NB4 (cell line): ENCODE results near the gene RMDN3.

Experiments
- DNase-seq: peaks from one replicate; pipeline ENCODE4 v3.0.0; 2010; ENCODE audit warnings: low read depth
- H3K4me3 ChIP-seq: one replicate; pipeline ENCODE4 v1.5.1; 2011; ENCODE audit warnings: mild to moderate bottlenecking, low read depth, low read length, moderate library complexity
- MAX ChIP-seq: IDR thresholded peaks from 2 replicates; pipeline ENCODE4 v1.6.1; 2011; ENCODE audit warnings: low read depth, low read length
- MYC ChIP-seq: IDR thresholded peaks from 2 replicates; pipeline ENCODE4 v1.6.1; 2011; ENCODE audit warnings: low read depth, low read length
- POLR2A ChIP-seq: IDR thresholded peaks from 2 replicates; pipeline ENCODE4 v1.6.1; 2011; ENCODE audit warnings: mild to moderate bottlenecking; ENCODE audit not compliant: insufficient read length; ENCODE audit errors: extremely low read depth
- TF ChIP-seq, protein P1 (sequence below): IDR thresholded peaks from one replicate; pipeline ENCODE4 v1.5.1; 2012; ENCODE audit warnings: low read depth, low read length

Gene RMDN3

GRCh38 chr15:40771242-40771641 is 16.2 kb upstream of the RMDN3 start:
- no peak overlapping the region for H3K4me3 ChIP-seq

GRCh38 chr15:40770147-40770721 is 15.2 kb upstream of the RMDN3 start:
- TF ChIP-seq MAX (peak; percentile 53), MYC (no peak)
- TF ChIP-seq, protein P1, sequence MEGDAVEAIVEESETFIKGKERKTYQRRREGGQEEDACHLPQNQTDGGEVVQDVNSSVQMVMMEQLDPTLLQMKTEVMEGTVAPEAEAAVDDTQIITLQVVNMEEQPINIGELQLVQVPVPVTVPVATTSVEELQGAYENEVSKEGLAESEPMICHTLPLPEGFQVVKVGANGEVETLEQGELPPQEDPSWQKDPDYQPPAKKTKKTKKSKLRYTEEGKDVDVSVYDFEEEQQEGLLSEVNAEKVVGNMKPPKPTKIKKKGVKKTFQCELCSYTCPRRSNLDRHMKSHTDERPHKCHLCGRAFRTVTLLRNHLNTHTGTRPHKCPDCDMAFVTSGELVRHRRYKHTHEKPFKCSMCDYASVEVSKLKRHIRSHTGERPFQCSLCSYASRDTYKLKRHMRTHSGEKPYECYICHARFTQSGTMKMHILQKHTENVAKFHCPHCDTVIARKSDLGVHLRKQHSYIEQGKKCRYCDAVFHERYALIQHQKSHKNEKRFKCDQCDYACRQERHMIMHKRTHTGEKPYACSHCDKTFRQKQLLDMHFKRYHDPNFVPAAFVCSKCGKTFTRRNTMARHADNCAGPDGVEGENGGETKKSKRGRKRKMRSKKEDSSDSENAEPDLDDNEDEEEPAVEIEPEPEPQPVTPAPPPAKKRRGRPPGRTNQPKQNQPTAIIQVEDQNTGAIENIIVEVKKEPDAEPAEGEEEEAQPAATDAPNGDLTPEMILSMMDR, result no peak
- H3K4me3 ChIP-seq, result no peak overlapping the region
- peak; percentile 38 for DNase-seq

More at GRCh38 chr15:40771242-40771641, 16.2 kb upstream of the RMDN3 start:
- TF ChIP-seq, protein P1, result no peak
- TF ChIP-seq POLR2A (no peak), MAX (no peak), MYC (no peak)
- no peak for DNase-seq

DNA sequence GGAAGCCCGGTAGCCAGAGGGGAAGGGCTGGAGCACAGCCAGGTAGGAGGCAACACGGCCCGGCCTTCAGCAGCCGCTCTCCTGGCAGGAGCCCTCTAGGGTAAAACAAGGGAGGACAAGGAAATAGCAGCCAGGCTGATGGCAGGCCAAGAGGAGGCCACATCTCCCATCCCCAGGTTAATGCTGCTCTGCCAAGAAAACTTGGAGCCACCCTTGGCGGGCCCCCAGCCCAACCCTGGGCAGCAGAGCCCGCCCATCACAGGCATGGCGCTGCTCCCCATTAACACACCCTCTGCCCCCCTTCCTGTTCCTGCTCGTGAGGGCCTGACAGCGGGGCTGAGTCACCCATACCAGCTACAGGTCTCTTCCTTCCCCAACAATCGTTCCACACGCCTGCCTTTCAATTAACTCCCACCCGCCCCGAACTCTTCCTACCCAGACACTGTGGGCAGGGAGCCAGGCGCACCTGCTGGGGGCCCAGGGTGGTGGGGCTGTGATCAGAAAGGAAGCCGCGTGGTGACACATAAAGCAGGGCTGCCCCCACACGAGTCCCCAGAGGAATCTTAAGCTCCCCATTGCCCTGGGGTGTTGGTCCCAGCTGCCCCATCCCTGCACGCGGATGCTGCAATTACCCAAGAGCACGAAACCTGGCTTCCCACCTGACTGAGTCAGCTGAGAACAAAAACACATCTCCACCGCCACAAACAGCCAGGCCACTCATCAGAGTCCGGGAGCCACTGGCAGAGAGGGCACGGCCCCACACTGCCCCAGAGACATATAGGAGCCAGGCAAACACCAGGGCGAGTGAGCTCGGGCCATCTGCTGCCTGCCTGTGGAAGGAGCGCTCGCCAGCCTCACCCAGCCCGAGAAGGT is 14.5 kb upstream of the RMDN3 start, which contains the start of gene C15orf62:
Gene C15orf62, plus strand, starts transcription at position 707 of the 873 bp plus-strand sequence. CDS start 516 bp downstream, outside the sequence.
- DNase-seq, result peak; percentile 95
- peak; percentile 54 for TF ChIP-seq MAX
- no peak for TF ChIP-seq POLR2A
- peak; percentile 48; the same call in 1 of the 2 replicates for TF ChIP-seq MYC
- no peak within 1 kb of the TSS for H3K4me3 ChIP-seq

- peak; percentile 64 for DNase-seq
- H3K4me3 ChIP-seq, result no peak overlapping the region
- TF ChIP-seq, protein P1, result no peak
These were observed 13.6 kb upstream of the RMDN3 start for GRCh38 chr15:40768521-40769273.

- no peak for DNase-seq
- TF ChIP-seq POLR2A (no peak), MAX (no peak), MYC (no peak)
- TF ChIP-seq, protein P1, result no peak
These were observed 12.9 kb upstream of the RMDN3 start for GRCh38 chr15:40767838-40768500.

More at GRCh38 chr15:40767838-40768500, 12.9 kb upstream of the RMDN3 start:
- H3K4me3 ChIP-seq, result no peak overlapping the region
